K562 (cell line): Measurements from ENCODE around the gene ENDOG. TPM values are rescaled to one million over a fixed set of nuclear protein-coding genes. Genes with fewer than 3 reads are reported as not detected.

Experiments
- CTBP1 ChIP-seq: fragments of 450-650 bp; IDR thresholded peaks from 2 replicates; pipeline ENCODE4 v1.6.1; 2016; ENCODE audit warnings: borderline replicate concordance
- EP300 ChIP-seq: IDR thresholded peaks from 2 replicates; pipeline ENCODE4 v1.6.1; 2012; ENCODE audit warnings: low read length, improper control_type of control experiment
- ETV5 ChIP-seq: sonication (generic); formaldehyde crosslinking; IDR thresholded peaks from 2 replicates; pipeline ENCODE4 v1.4.0; 2020; ENCODE audit warnings: low read depth, mild to moderate bottlenecking, missing genetic modification reagents
- FOXP1 ChIP-seq: sonication (generic); formaldehyde crosslinking; IDR thresholded peaks from 2 replicates; pipeline ENCODE4 v1.8.0; 2022; ENCODE audit warnings: mild to moderate bottlenecking, missing genetic modification reagents
- HNRNPK ChIP-seq: fragments of 200-400 bp; formaldehyde crosslinking; IDR thresholded peaks from one replicate; pipeline ENCODE4 v1.6.1; 2018; ENCODE audit warnings: mild to moderate bottlenecking, low read depth, low read length; ENCODE audit not compliant: poor library complexity, severe bottlenecking
- KLF16 ChIP-seq: IDR thresholded peaks from 2 replicates; pipeline ENCODE4 v1.6.1; 2016; ENCODE audit warnings: antibody characterized with exemption
- MAZ ChIP-seq, 2 experiments: fragments of 450-650 bp in 1 of 2; sonication (generic) in 1 of 2; formaldehyde crosslinking; IDR thresholded peaks in 1 of 2; conservative IDR thresholded peaks in 1 of 2; 2 replicates each; pipeline versions ENCODE4 v1.4.0 to v1.5.0; 2020; ENCODE audit warnings: mild to moderate bottlenecking in 1 of 2, missing genetic modification reagents in 1 of 2
- MCM3 ChIP-seq: fragments of 450-650 bp; IDR thresholded peaks from 2 replicates; pipeline ENCODE4 v1.6.1; 2016
- MIER1 ChIP-seq: fragments of 450-650 bp; IDR thresholded peaks from 2 replicates; pipeline ENCODE4 v1.6.1; 2016; ENCODE audit warnings: antibody characterized with exemption, mild to moderate bottlenecking, low read depth
- MTA3 ChIP-seq: fragments of 450-650 bp; formaldehyde crosslinking; IDR thresholded peaks from 2 replicates; pipeline ENCODE4 v1.6.1; 2017; ENCODE audit warnings: mild to moderate bottlenecking, borderline replicate concordance
- NR2C1 ChIP-seq, 2 experiments: fragments of 450-650 bp; IDR thresholded peaks; 2 replicates each; pipeline ENCODE4 v1.6.1; 2017; ENCODE audit warnings: mild to moderate bottlenecking in 2 of 2, antibody characterized with exemption in 1 of 2, inconsistent platforms in 1 of 2, missing compliant biosample characterization in 1 of 2, missing genetic modification characterization in 1 of 2
- POLR2AphosphoS5 ChIP-seq: IDR thresholded peaks from 2 replicates; pipeline ENCODE4 v1.6.1; 2011; ENCODE audit warnings: mild to moderate bottlenecking, low read depth, low read length, moderate library complexity; ENCODE audit not compliant: control insufficient read depth, insufficient read depth
- RBM39 ChIP-seq: fragments of 200-400 bp; formaldehyde crosslinking; optimal IDR thresholded peaks from 2 replicates; pipeline ENCODE3; 2018; ENCODE audit warnings: low read depth, low read length
- SIRT6 ChIP-seq: IDR thresholded peaks from one replicate; pipeline ENCODE4 v1.6.1; 2012; ENCODE audit warnings: low read depth, mild to moderate bottlenecking, control low read depth, inconsistent platforms, low read length, moderate library complexity
- STAT5B ChIP-seq: fragments of 250-450 bp; sonication (Bioruptor Pico); IDR thresholded peaks from 2 replicates; pipeline ENCODE4 v1.8.0; 2021; ENCODE audit warnings: mild to moderate bottlenecking, inconsistent platforms
- TEAD2 ChIP-seq: fragments of 450-650 bp; IDR thresholded peaks from 2 replicates; pipeline ENCODE4 v1.6.1; 2016; ENCODE audit warnings: missing genetic modification characterization, control low read depth, missing compliant biosample characterization
- TRIM24 ChIP-seq, 2 experiments: fragments of 450-650 bp; IDR thresholded peaks; 2 replicates each; pipeline ENCODE4 v1.6.1; 2016
- ZC3H4 ChIP-seq: sonication (generic); formaldehyde crosslinking; IDR thresholded peaks from 2 replicates; pipeline ENCODE4 v1.9.0; 2021; ENCODE audit warnings: missing genetic modification reagents, borderline replicate concordance
- ZNF12 ChIP-seq: sonication (generic); formaldehyde crosslinking; IDR thresholded peaks from 2 replicates; pipeline ENCODE4 v1.4.0; 2020; ENCODE audit warnings: mild to moderate bottlenecking, missing genetic modification reagents
- ZNF232 ChIP-seq: sonication (generic); formaldehyde crosslinking; IDR thresholded peaks from 2 replicates; pipeline ENCODE4 v1.8.0; 2022; ENCODE audit warnings: mild to moderate bottlenecking, missing genetic modification reagents
- ZNF253 ChIP-seq: fragments of 250-450 bp; sonication (Bioruptor Pico); conservative IDR thresholded peaks from 2 replicates; pipeline ENCODE4 v1.6.1; 2021; ENCODE audit warnings: mild to moderate bottlenecking
- ZNF707 ChIP-seq: fragments of 250-450 bp; sonication (Bioruptor Pico); conservative IDR thresholded peaks from 2 replicates; pipeline ENCODE4 v1.8.0; 2022; ENCODE audit warnings: inconsistent platforms, mild to moderate bottlenecking, moderate library complexity
- polyA plus RNA-seq, 8 experiments: library from polyadenylated mRNA; depleted of rRNA in 4 of 8; stranded (reverse) in 5 of 8; unstranded in 3 of 8; fragments of >200 nt; fragmentation: Nextera tagmentation in 2 of 8; fragmentation: Illumina TruSeq in 1 of 8; extraction: Ambion mirVana in 2 of 8; extraction: Trizol in 1 of 8; gene quantifications; 2 replicates each; pipeline versions ENCODE4 v1.2.1 to v1.2.3, GENCODE V29; 2011 to 2014; ENCODE audit warnings: inconsistent platforms in 1 of 8, missing spikeins in 1 of 8
- total RNA-seq, 7 experiments: library from RNA; depleted of rRNA in 6 of 7; stranded (reverse); fragments of >200 nt in 6 of 7; fragmentation: Illumina TruSeq in 2 of 7; extraction: Trizol in 2 of 7; gene quantifications; 2 replicates each; pipeline versions ENCODE4 v1.2.1 to v1.2.3, GENCODE V29; 2011 to 2021; ENCODE audit warnings: low replicate concordance in 1 of 7
- TF ChIP-seq, protein P1 (sequence below): conservative IDR thresholded peaks from 2 replicates; pipeline ENCODE4 v1.6.1; 2011; ENCODE audit warnings: low read depth, mild to moderate bottlenecking, low read length; ENCODE audit not compliant: control insufficient read depth
- TF ChIP-seq, protein P2 (sequence below): fragments of 450-650 bp; IDR thresholded peaks from 2 replicates; pipeline ENCODE4 v1.6.1; 2017; ENCODE audit warnings: mild to moderate bottlenecking, moderate library complexity

The ENDOG gene
- total and polyA plus RNA-seq, 9 of the 15 experiments (the other 6 are each of a cell fraction or from before 2014, with no cell fraction given): 1.2 to 91.0 (median 25.5) TPM

DNA sequence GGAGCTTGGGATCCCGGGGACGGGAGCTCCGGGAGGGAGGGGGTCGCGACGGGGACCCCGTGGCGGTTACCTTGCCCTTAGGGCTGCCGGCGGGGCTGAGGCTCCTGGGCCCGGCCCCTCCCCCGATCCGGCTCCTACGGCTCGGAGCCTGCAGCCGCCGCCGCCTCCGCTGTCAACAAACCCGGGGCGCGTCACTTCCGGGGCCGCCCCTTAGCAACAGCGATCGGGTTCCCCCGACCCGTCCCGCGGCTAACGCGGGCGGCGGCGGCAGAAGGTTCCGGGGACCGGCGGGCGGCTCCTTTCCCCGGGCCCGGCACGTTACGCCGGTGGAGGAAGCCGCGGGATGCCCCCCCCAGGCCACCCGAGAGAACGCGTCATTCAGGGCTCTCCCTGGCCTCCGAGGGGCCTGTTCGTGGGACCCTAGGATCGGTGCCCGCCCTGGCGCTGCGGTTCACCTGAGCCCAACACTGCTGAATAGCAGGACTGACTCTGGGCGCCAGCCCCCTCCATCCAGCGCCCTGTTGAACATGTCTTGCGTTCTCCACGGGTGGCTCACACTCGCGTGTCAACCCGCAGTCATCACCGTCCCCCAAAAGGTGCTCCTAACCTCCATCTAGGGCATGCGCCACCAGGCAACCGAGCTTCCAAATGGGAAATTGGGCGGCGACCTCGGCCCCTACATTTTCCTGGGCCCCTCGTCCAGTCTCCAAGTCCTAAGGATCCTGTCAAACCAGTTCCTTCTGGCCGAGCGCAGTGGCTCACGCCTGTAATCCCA lies 46.4 kb upstream of the ENDOG start, which contains the start of gene ZER1 (continued):
- TF ChIP-seq, protein P1, sequence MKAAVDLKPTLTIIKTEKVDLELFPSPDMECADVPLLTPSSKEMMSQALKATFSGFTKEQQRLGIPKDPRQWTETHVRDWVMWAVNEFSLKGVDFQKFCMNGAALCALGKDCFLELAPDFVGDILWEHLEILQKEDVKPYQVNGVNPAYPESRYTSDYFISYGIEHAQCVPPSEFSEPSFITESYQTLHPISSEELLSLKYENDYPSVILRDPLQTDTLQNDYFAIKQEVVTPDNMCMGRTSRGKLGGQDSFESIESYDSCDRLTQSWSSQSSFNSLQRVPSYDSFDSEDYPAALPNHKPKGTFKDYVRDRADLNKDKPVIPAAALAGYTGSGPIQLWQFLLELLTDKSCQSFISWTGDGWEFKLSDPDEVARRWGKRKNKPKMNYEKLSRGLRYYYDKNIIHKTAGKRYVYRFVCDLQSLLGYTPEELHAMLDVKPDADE: peak; percentile 70
- no peak for TF ChIP-seq SIRT6
- peak; percentile 64 for TF ChIP-seq HNRNPK
- TF ChIP-seq MTA3: peak; percentile 96
- TF ChIP-seq MIER1: no peak
- no peak for TF ChIP-seq ZNF253 (CRISPR knock-in tag)
- no peak for TF ChIP-seq ZNF12 (CRISPR knock-in tag)
- TF ChIP-seq ZNF707: no peak; the same call in 1 of the 2 replicates
- TF ChIP-seq EP300: peak; percentile 51; the same call in 1 of the 2 replicates
- no peak for TF ChIP-seq RBM39
- peak; percentile 65 for TF ChIP-seq POLR2AphosphoS5
- no peak for TF ChIP-seq MCM3
- TF ChIP-seq KLF16: no peak
- TF ChIP-seq ZNF232 (CRISPR knock-in tag): no peak
- TF ChIP-seq, protein P2, sequence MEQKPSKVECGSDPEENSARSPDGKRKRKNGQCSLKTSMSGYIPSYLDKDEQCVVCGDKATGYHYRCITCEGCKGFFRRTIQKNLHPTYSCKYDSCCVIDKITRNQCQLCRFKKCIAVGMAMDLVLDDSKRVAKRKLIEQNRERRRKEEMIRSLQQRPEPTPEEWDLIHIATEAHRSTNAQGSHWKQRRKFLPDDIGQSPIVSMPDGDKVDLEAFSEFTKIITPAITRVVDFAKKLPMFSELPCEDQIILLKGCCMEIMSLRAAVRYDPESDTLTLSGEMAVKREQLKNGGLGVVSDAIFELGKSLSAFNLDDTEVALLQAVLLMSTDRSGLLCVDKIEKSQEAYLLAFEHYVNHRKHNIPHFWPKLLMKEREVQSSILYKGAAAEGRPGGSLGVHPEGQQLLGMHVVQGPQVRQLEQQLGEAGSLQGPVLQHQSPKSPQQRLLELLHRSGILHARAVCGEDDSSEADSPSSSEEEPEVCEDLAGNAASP: no peak
- TF ChIP-seq STAT5B (CRISPR knock-in tag): no peak
- TF ChIP-seq CTBP1: peak; percentile 84; the same call in 1 of the 2 replicates
- peak; percentile 94 to 95 for TF ChIP-seq MAZ (CRISPR knock-in tag; conservative IDR thresholded peaks at IDR 0.05 in 1 of 2, IDR thresholded peaks at IDR 0.05 in 1 of 2)
- no peak; the same call in 1 of the 2 replicates for TF ChIP-seq ZC3H4 (CRISPR knock-in tag)
- peak; percentile 50 for TF ChIP-seq ETV5 (CRISPR knock-in tag)
- TF ChIP-seq TRIM24 (IDR thresholded peaks at IDR 0.05): peak in 1 of 2 experiments; percentile 99; a peak in 2 of 4 replicates
- no peak for TF ChIP-seq TEAD2 (tag)
- TF ChIP-seq FOXP1 (CRISPR knock-in tag): peak; percentile 65; the same call in 1 of the 2 replicates
- TF ChIP-seq NR2C1 (IDR thresholded peaks at IDR 0.05): peak; percentile 72; the same call in 1 of the 2 replicates
- TF ChIP-seq NR2C1 (tag; IDR thresholded peaks at IDR 0.05): peak; percentile 91
